Breast epithelium (tissue), 3 donors: ENCODE results near the gene OSGEP.

Source experiments
- CTCF ChIP-seq, 3 donors: fragments of 450-650 bp; IDR thresholded peaks; one replicate each; pipeline ENCODE4 v1.5.1; 2016 to 2017; ENCODE audit warnings: antibody characterized with exemption in 3 of 3, mild to moderate bottlenecking in 3 of 3, moderate library complexity in 3 of 3
- POLR2A ChIP-seq: fragments of 450-650 bp; IDR thresholded peaks from one replicate; pipeline ENCODE4 v1.6.1; 2016; ENCODE audit warnings: antibody characterized with exemption, mild to moderate bottlenecking, moderate library complexity
- POLR2AphosphoS5 ChIP-seq, 3 donors: sonication (generic); formaldehyde crosslinking; IDR thresholded peaks; one replicate each; pipeline ENCODE4 v1.6.1; 2017; ENCODE audit warnings: antibody characterized with exemption in 3 of 3

GRCh38 chr14:20422886-20423285 lies 31.7 kb downstream of the OSGEP start:
- TF ChIP-seq POLR2AphosphoS5 (IDR thresholded peaks at IDR 0.05) (no peak), POLR2A (no peak), CTCF (IDR thresholded peaks at IDR 0.05) (no peak)
